Skeletal muscle cell (primary cell): ENCODE data around the gene CACNA1H.
"Not testable (repeated sequence)": the region's sequence is repeated elsewhere in the genome, so short reads cannot be mapped to it uniquely, and the experiment has no call there.

Experiments used
- DNase-seq: peaks from one replicate; pipeline ENCODE4 v3.0.0-alpha.2; 2010; ENCODE audit warnings: low read depth
- H3K4me3 ChIP-seq: 2 replicates; pipeline ENCODE4 v1.5.1; 2011; ENCODE audit warnings: low read depth, mild to moderate bottlenecking, control low read depth, low read length, moderate library complexity

CACNA1H gene

GRCh38 chr16:1256874-1257322, 104.0 kb downstream of the CACNA1H start:
- no peak overlapping the region for H3K4me3 ChIP-seq
- DNase-seq = no peak

DNA sequence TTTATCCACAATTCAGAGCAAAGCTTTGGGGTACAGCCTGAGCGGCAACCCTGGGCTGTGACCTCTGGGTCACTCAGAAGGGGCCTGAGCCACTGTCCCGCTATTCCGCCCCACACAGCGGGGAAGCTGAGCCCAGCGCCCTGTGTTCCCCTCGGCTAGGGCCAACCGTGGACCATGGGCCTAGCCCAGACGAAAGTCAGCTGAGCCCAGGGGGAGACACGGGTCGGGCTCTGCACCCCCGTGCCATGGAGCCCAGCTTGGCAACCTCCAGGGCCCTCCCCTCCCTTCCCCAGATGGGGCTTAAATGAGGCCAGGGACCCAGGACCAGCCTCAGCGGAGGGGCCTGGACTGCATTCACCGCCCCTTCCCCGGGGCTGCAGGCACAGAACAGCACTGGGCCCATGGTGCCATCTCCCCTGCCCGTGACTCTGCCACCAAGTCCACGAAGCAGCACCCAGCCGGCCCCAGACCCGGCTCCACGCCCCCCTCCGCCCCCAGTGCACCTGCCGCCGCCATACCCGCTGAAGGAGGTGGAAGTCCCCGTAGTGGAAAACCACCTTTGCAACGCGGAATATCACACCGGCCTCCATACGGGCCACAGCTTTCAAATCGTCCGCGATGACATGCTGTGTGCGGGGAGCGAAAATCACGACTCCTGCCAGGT, 104.8 kb downstream of the CACNA1H start:
- no peak overlapping the region for H3K4me3 ChIP-seq
- DNase-seq = no peak

DNA sequence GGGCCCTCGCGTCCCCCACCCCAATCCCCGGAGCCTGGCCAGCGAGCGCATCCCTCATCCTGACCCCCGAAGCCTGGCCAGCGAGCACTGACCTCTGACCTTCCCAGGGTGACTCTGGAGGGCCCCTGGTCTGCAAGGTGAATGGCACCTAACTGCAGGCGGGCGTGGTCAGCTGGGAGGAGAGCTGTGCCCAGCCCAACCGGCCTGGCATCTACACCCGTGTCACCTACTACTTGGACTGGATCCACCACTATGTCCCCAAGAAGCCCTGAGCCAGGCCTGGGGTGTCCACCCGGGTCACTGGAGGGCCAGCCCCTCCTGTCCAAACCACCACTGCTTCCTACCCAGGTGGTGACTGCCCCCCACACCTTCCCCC, 105.3 kb downstream of the CACNA1H start:
- DNase-seq = no peak
- H3K4me3 ChIP-seq = no peak overlapping the region

DNA sequence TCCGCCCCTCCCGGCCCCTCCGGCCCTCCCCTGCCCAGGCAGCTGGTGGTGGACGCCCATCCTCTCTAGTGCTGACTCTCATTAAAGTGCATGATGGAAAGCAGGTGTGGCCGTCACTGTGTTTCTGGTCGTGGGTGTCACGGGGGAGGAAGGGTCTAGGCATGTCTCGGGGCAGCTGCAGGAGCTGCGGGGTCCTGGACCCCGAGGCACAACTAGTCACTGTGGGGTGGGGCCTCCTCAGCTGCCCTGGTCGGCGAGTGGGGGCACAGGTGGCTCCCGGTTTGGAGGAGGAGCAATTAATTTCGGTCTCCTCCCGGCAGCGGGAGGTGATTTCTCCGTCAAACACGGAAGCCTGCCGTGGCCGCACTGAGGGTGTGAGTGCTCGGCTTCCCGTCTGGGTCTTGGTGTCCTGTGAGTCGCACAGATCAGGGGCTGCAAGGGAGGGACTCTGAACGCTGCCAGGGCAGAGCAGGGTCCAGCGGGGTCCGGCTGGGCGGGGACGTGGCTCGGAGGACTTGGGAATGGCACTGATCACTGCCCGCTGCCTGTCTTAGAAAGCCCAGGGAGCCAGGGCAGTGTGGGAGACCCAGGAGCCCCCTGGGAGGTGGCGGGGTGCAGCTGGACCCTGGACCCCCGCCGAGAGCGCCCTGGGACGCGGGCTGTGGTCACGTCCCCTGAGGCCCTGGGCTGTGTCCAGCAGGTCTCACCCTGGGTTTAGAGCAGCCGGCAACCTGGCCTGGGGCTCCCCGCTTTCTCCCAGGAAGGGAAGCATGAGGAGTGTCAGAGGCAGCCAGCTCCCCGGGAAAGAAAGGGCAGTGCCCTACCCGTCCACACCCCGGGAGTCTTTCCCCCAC, 106.2 kb downstream of the CACNA1H start:
- no peak overlapping the region for H3K4me3 ChIP-seq
- no peak for DNase-seq

- DNase-seq = no peak
- H3K4me3 ChIP-seq = no peak overlapping the region
Observed at GRCh38 chr16:1259760-1260068, 106.8 kb downstream of the CACNA1H start.

DNA sequence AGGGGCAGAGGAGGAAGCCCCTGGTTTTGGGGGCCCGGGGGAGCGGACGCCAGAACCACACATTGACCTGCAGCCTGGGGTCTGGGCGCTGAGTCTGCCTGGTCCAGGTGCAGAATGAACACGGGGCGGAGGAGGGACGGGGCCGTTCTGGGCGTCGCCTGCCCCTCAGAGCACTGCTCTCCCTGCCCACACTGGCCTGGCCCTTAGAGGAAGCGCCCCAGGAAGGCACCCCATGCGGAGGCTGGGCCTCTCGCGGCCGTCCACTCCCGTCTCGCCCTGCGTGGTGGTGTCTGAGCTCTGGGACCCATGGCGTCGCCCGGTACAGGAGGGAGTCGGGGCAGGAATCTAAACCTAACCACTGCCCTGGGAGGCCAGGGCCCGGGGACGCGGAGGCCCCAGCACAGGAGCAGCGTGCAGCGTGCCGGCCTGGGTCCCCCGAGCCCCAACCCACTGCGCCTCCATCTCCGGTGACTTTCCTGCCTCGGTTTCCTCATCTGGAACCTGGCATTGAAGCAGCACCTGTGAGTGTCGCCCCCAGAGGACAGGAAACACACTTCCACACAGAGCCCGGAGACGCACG, 107.3 kb downstream of the CACNA1H start:
- no peak overlapping the region for H3K4me3 ChIP-seq
- DNase-seq = no peak

GRCh38 chr16:1261131-1261892, 108.4 kb downstream of the CACNA1H start:
- H3K4me3 ChIP-seq = no peak overlapping the region
- DNase-seq = no peak

- no peak for DNase-seq
Observed at GRCh38 chr16:1262210-1262845, 109.4 kb downstream of the CACNA1H start.

GRCh38 chr16:1262846-1263221, 109.9 kb downstream of the CACNA1H start:
- DNase-seq = no peak
- no peak overlapping the region for H3K4me3 ChIP-seq

More at GRCh38 chr16:1262210-1262845, 109.4 kb downstream of the CACNA1H start:
- no peak overlapping the region for H3K4me3 ChIP-seq

DNA sequence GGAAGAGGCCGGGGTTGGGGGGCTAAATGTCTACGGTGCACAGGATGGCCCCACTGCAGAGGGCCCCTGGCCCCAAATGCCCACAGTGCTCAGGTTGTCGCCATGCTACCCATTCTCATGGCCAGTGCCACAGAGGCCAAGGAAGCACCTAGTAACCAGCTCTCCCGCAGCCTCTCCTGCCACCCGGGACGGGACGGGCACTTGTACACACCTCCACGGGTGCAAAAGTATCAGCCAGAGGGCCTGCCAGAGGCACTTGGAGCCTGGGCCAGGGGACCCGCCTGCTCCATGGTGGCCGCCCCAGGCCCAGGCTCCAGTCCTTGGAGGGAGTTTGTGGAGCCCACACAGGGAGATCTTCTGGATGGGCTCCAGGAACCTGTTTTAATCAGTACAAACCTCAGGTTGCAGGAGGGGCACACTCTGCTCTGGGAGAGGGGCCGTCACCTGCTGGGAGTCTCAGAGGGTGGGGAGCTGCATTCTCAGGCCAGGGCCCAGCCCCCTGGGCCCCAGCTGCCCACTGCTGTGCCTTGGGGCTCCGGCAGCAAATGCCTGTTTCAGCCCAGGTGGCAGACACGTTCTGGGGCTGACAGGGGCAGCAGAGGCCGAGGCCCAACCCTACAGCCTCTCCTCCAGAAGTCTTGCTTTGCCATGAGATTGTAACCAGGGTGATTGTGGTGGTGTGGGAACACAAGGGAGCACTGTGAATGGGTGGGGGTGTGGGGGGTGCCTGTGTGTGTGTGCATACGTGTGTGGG, 110.9 kb downstream of the CACNA1H start:
- H3K4me3 ChIP-seq = no peak overlapping the region
- DNase-seq = no peak

GRCh38 chr16:1264345-1265089, 111.6 kb downstream of the CACNA1H start:
- no peak for DNase-seq
- H3K4me3 ChIP-seq = no peak overlapping the region

DNA sequence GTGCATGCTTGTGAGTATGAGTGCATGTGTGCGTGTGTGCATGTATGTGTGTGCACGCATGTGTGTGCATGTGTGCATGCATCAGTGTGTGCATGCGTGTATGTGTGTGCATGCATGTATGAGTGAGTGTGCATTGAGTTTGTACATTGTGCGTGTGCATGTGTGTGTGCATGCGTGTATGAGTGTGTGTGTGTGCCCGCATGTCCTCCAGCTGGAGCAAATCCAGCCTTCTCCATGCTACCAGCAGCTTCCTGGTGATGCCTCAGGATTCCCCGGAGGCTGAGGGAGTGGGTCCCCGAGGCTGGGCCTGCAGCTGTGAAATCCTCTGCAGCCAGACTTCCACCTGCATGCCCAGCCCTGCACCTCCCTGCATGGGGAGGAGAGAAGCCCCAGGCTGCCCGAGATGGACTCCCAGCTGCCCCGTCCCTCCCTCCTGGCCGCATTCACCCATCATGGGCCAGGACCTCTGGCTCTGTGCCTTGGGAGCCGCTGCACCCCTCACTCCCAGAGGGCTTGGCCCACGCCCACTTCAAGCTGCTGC, 112.3 kb downstream of the CACNA1H start:
- DNase-seq = no peak

DNA sequence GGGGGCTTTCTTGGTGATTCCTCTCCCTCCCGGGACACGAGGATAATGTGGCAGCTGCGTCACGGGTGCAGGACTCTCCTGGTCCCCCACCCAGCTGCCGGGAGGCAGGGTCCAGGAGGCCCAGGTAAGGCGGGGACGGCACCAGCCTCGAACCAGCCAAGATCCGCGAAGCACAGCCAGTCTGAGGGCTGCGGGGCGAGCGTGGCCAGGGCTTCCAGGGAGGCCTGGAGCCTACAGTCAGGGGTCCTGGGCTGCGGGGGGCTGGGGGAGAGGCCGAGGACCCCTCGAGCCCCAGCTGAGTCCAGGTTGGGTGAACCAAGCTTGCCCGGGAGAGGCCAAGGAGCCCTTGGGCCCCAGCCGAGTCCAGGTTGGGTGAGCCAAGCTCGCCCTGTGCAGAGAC, 112.9 kb downstream of the CACNA1H start:
- no peak overlapping the region for H3K4me3 ChIP-seq

More for the DNA sequence above, 112.3 kb downstream of the CACNA1H start:
- no peak overlapping the region for H3K4me3 ChIP-seq

GRCh38 chr16:1269418-1269817, 116.5 kb downstream of the CACNA1H start:
- not testable (repeated sequence) for H3K4me3 ChIP-seq, DNase-seq

More for the DNA sequence above, 112.9 kb downstream of the CACNA1H start:
- DNase-seq = no peak

GRCh38 chr16:1271380-1271723, 118.4 kb downstream of the CACNA1H start:
- no peak overlapping the region for H3K4me3 ChIP-seq
- no peak for DNase-seq
